Measurements from ENCODE around the gene EVC2.
"Not testable (repeated sequence)": the region's sequence is repeated elsewhere in the genome, so short reads cannot be mapped to it uniquely, and the experiment has no call there.

Gene EVC2

GRCh38 chr4:5742968-5743367, 34.6 kb upstream of the EVC2 start:
- H3K36me3 ChIP-seq (ENCODE audit: control insufficient read depth, insufficient read depth, low read length), result no peaks in the 10 kb centered on the region
- H3K27me3 ChIP-seq (replicated peaks; ENCODE audit: control insufficient read depth, insufficient read depth, low read length, poor library complexity, severe bottlenecking), result no peaks in the 10 kb centered on the region

GRCh38 chr4:5742388-5742787, 34.0 kb upstream of the EVC2 start:
- DNase-seq, result no peak
- no peaks in the 10 kb centered on the region for H3K36me3 ChIP-seq (ENCODE audit: control insufficient read depth, insufficient read depth, low read length)
- H3K9me3 ChIP-seq (ENCODE audit: control insufficient read depth, low read length), result no peaks in the 10 kb centered on the region
- no peaks in the 10 kb centered on the region for H3K27me3 ChIP-seq (replicated peaks; ENCODE audit: control insufficient read depth, insufficient read depth, low read length, poor library complexity, severe bottlenecking)
- no peak overlapping the region for H3K27ac ChIP-seq (ENCODE audit: insufficient read depth, low read length, poor library complexity, severe bottlenecking)
- H3K4me1 ChIP-seq (ENCODE audit: control insufficient read depth, insufficient read depth, low read length, poor library complexity, severe bottlenecking), result no peaks in the 10 kb centered on the region
- H3K4me3 ChIP-seq (ENCODE audit: insufficient read depth, low read depth, low read length, poor library complexity, severe bottlenecking), result no peak overlapping the region

More at GRCh38 chr4:5742968-5743367, 34.6 kb upstream of the EVC2 start:
- Histone ChIP-seq H3K27ac (ENCODE audit: insufficient read depth, low read length, poor library complexity, severe bottlenecking) (no peak overlapping the region), H3K9me3 (ENCODE audit: control insufficient read depth, low read length) (no peaks in the 10 kb centered on the region), H3K4me3 (ENCODE audit: insufficient read depth, low read depth, low read length, poor library complexity, severe bottlenecking) (no peak overlapping the region), H3K4me1 (ENCODE audit: control insufficient read depth, insufficient read depth, low read length, poor library complexity, severe bottlenecking) (no peaks in the 10 kb centered on the region)
- no peak for DNase-seq

GRCh38 chr4:5738061-5738460, 29.7 kb upstream of the EVC2 start:
- Histone ChIP-seq H3K4me3 (ENCODE audit: insufficient read depth, low read depth, low read length, poor library complexity, severe bottlenecking) (no peak overlapping the region), H3K4me1 (ENCODE audit: control insufficient read depth, insufficient read depth, low read length, poor library complexity, severe bottlenecking) (no peaks in the 10 kb centered on the region), H3K9me3 (ENCODE audit: control insufficient read depth, low read length) (no peaks in the 10 kb centered on the region), H3K36me3 (ENCODE audit: control insufficient read depth, insufficient read depth, low read length) (no peaks in the 10 kb centered on the region), H3K27me3 (replicated peaks; ENCODE audit: control insufficient read depth, insufficient read depth, low read length, poor library complexity, severe bottlenecking) (no peaks in the 10 kb centered on the region), H3K27ac (ENCODE audit: insufficient read depth, low read length, poor library complexity, severe bottlenecking) (no peak overlapping the region)
- no peak for DNase-seq

GRCh38 chr4:5735463-5735862, 27.1 kb upstream of the EVC2 start:
- H3K27ac ChIP-seq (ENCODE audit: insufficient read depth, low read length, poor library complexity, severe bottlenecking), result no peak overlapping the region

GRCh38 chr4:5734853-5735252, 26.5 kb upstream of the EVC2 start:
- Histone ChIP-seq H3K36me3 (ENCODE audit: control insufficient read depth, insufficient read depth, low read length) (no peaks in the 10 kb centered on the region), H3K4me3 (ENCODE audit: insufficient read depth, low read depth, low read length, poor library complexity, severe bottlenecking) (no peak overlapping the region), H3K27ac (ENCODE audit: insufficient read depth, low read length, poor library complexity, severe bottlenecking) (no peak overlapping the region), H3K9me3 (ENCODE audit: control insufficient read depth, low read length) (no peaks in the 10 kb centered on the region), H3K27me3 (replicated peaks; ENCODE audit: control insufficient read depth, insufficient read depth, low read length, poor library complexity, severe bottlenecking) (no peaks in the 10 kb centered on the region), H3K4me1 (ENCODE audit: control insufficient read depth, insufficient read depth, low read length, poor library complexity, severe bottlenecking) (no peaks in the 10 kb centered on the region)
- DNase-seq, result no peak

More at GRCh38 chr4:5735463-5735862, 27.1 kb upstream of the EVC2 start:
- Histone ChIP-seq H3K4me3 (ENCODE audit: insufficient read depth, low read depth, low read length, poor library complexity, severe bottlenecking) (no peak overlapping the region), H3K9me3 (ENCODE audit: control insufficient read depth, low read length) (no peaks in the 10 kb centered on the region), H3K36me3 (ENCODE audit: control insufficient read depth, insufficient read depth, low read length) (no peaks in the 10 kb centered on the region), H3K27me3 (replicated peaks; ENCODE audit: control insufficient read depth, insufficient read depth, low read length, poor library complexity, severe bottlenecking) (no peaks in the 10 kb centered on the region), H3K4me1 (ENCODE audit: control insufficient read depth, insufficient read depth, low read length, poor library complexity, severe bottlenecking) (no peaks in the 10 kb centered on the region)
- no peak for DNase-seq

- Histone ChIP-seq H3K36me3 (ENCODE audit: control insufficient read depth, insufficient read depth, low read length) (no peaks in the 10 kb centered on the region), H3K4me3 (ENCODE audit: insufficient read depth, low read depth, low read length, poor library complexity, severe bottlenecking) (no peak overlapping the region), H3K4me1 (ENCODE audit: control insufficient read depth, insufficient read depth, low read length, poor library complexity, severe bottlenecking) (no peaks in the 10 kb centered on the region), H3K27me3 (replicated peaks; ENCODE audit: control insufficient read depth, insufficient read depth, low read length, poor library complexity, severe bottlenecking) (no peaks in the 10 kb centered on the region), H3K9me3 (ENCODE audit: control insufficient read depth, low read length) (no peaks in the 10 kb centered on the region), H3K27ac (ENCODE audit: insufficient read depth, low read length, poor library complexity, severe bottlenecking) (no peak overlapping the region)
- DNase-seq, result no peak
Observed at GRCh38 chr4:5732158-5732557, 23.8 kb upstream of the EVC2 start.

GRCh38 chr4:5730993-5731990, 22.9 kb upstream of the EVC2 start:
- Histone ChIP-seq H3K4me1 (ENCODE audit: control insufficient read depth, insufficient read depth, low read length, poor library complexity, severe bottlenecking) (no peaks in the 10 kb centered on the region), H3K27ac (ENCODE audit: insufficient read depth, low read length, poor library complexity, severe bottlenecking) (no peak overlapping the region), H3K9me3 (ENCODE audit: control insufficient read depth, low read length) (no peaks in the 10 kb centered on the region), H3K36me3 (ENCODE audit: control insufficient read depth, insufficient read depth, low read length) (no peaks in the 10 kb centered on the region), H3K27me3 (replicated peaks; ENCODE audit: control insufficient read depth, insufficient read depth, low read length, poor library complexity, severe bottlenecking) (no peaks in the 10 kb centered on the region), H3K4me3 (ENCODE audit: insufficient read depth, low read depth, low read length, poor library complexity, severe bottlenecking) (no peak overlapping the region)
- no peak for DNase-seq

GRCh38 chr4:5730436-5730835, 22.1 kb upstream of the EVC2 start:
- Histone ChIP-seq H3K36me3 (ENCODE audit: control insufficient read depth, insufficient read depth, low read length) (no peaks in the 10 kb centered on the region), H3K4me3 (ENCODE audit: insufficient read depth, low read depth, low read length, poor library complexity, severe bottlenecking) (no peak overlapping the region), H3K9me3 (ENCODE audit: control insufficient read depth, low read length) (no peaks in the 10 kb centered on the region), H3K27ac (ENCODE audit: insufficient read depth, low read length, poor library complexity, severe bottlenecking) (no peak overlapping the region), H3K4me1 (ENCODE audit: control insufficient read depth, insufficient read depth, low read length, poor library complexity, severe bottlenecking) (no peaks in the 10 kb centered on the region), H3K27me3 (replicated peaks; ENCODE audit: control insufficient read depth, insufficient read depth, low read length, poor library complexity, severe bottlenecking) (no peaks in the 10 kb centered on the region)
- no peak for DNase-seq

- DNase-seq; H3K36me3 ChIP-seq (ENCODE audit: control insufficient read depth, insufficient read depth, low read length); H3K27ac ChIP-seq (ENCODE audit: insufficient read depth, low read length, poor library complexity, severe bottlenecking); H3K4me1 ChIP-seq (ENCODE audit: control insufficient read depth, insufficient read depth, low read length, poor library complexity, severe bottlenecking); H3K27me3 ChIP-seq (replicated peaks; ENCODE audit: control insufficient read depth, insufficient read depth, low read length, poor library complexity, severe bottlenecking); H3K4me3 ChIP-seq (ENCODE audit: insufficient read depth, low read depth, low read length, poor library complexity, severe bottlenecking); H3K9me3 ChIP-seq (ENCODE audit: control insufficient read depth, low read length): not testable (repeated sequence)
Observed at GRCh38 chr4:5728412-5728811, 20.1 kb upstream of the EVC2 start.

- Histone ChIP-seq H3K36me3 (ENCODE audit: control insufficient read depth, insufficient read depth, low read length) (no peaks in the 10 kb centered on the region), H3K9me3 (ENCODE audit: control insufficient read depth, low read length) (no peaks in the 10 kb centered on the region), H3K4me1 (ENCODE audit: control insufficient read depth, insufficient read depth, low read length, poor library complexity, severe bottlenecking) (no peaks in the 10 kb centered on the region), H3K27ac (ENCODE audit: insufficient read depth, low read length, poor library complexity, severe bottlenecking) (no peak overlapping the region), H3K27me3 (replicated peaks; ENCODE audit: control insufficient read depth, insufficient read depth, low read length, poor library complexity, severe bottlenecking) (no peaks in the 10 kb centered on the region), H3K4me3 (ENCODE audit: insufficient read depth, low read depth, low read length, poor library complexity, severe bottlenecking) (no peak overlapping the region)
- DNase-seq, result no peak
Observed at GRCh38 chr4:5724377-5724776, 16.0 kb upstream of the EVC2 start.
